Measurements from ENCODE around the gene GNPTG.
"Not testable (repeated sequence)": the region's sequence is repeated elsewhere in the genome, so short reads cannot be mapped to it uniquely, and the experiment has no call there.

The GNPTG gene

GRCh38 chr16:1322407-1322806, 29.3 kb upstream of the GNPTG start:
- no peaks in the 10 kb centered on the region for H3K27me3 ChIP-seq (ENCODE audit: control insufficient read depth, insufficient read depth, low read length)
- no peak overlapping the region for H3K27ac ChIP-seq (ENCODE audit: low read length)
- H3K4me3 ChIP-seq (ENCODE audit: low read length) = no peak overlapping the region
- H3K36me3 ChIP-seq (ENCODE audit: control insufficient read depth, low read depth, low read length) = peaks cover 50% of the 10 kb centered on the region
- no peaks in the 10 kb centered on the region for H3K4me1 ChIP-seq (ENCODE audit: control insufficient read depth, low read depth, low read length)
- no peaks in the 10 kb centered on the region for H3K9me3 ChIP-seq (ENCODE audit: control insufficient read depth, low read depth, low read length)
- no peak overlapping the region for H3K9ac ChIP-seq (ENCODE audit: low read length)

DNA sequence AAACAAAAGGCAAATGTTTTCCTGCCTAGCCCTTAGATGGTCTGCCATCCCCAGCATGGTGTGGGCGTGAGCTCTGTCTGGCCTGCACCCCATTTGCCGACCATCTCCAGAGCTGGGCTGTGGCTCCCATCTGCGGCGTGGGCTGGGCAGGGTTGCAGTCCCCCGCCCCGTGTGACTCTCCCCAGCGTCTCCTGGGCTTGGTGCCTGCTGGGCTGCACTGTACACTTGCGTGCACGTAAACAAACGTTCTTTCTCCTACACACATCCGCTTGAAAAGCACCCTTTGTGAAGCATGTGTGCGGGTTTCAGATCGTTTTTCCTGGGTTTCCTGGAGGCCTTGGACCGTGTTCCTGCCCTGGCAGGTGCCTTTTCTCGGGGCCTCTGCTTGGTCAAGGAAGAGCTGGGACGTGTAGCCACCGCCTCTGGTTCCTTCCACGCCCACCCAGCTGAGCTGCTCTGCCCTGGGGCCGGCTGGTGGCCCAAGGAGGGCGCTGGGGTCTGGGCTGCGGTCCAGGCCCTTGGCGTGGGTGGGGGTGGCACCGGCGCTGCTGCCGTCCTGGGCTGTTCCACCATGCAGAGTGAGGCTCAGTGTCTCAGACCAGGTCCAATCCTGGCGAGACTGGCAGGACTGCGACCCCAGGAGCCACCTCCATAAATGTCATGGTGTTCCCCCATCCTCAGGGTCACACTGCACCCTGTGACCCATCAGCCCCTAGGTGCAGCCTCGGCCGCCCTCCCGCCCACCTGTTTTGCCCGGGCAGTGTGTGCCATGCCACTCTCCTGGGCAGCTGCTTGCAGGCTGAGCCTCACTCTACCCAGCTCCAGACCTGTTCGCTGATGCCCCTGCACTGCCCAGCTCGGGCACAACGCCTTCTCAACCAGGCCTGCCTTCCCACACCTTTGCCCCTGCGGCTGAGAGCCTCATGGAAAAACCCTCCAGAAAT, 28.2 kb upstream of the GNPTG start:
- H3K9me3 ChIP-seq (ENCODE audit: control insufficient read depth, low read depth, low read length) = no peaks in the 10 kb centered on the region
- no peak overlapping the region for H3K9ac ChIP-seq (ENCODE audit: low read length)
- peaks cover 39% of the 10 kb centered on the region for H3K36me3 ChIP-seq (ENCODE audit: control insufficient read depth, low read depth, low read length)
- no peaks in the 10 kb centered on the region for H3K4me1 ChIP-seq (ENCODE audit: control insufficient read depth, low read depth, low read length)
- no peaks in the 10 kb centered on the region for H3K27me3 ChIP-seq (ENCODE audit: control insufficient read depth, insufficient read depth, low read length)
- no peak overlapping the region for H3K27ac ChIP-seq (ENCODE audit: low read length)
- no peak overlapping the region for H3K4me3 ChIP-seq (ENCODE audit: low read length)

DNA sequence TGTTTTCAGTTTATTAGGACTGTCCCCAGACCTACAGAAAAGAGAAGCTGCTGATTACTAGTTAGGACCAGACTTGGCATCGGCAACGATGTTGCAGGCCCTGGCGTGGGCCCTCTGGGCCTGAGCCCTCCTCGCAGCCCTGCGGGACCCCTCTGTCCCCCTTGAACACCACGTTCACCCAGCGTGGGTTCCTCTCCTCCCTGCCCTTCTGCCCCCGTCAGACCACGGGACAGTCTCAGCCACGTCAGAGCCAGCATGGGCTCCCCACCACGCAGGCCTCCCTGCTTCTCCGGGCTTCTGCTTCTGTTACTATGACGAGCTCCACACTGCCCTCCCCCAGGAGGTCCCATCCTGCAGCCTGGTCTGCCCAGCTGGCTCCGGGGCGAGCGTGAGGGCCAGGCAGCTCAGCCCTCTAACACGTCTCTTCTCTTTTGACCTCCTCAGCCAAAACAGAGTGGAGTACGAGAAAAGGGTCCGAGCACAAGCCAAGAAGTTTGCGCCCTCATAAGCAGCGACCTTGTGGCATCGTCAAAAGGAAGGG, 27.4 kb upstream of the GNPTG start:
- Histone ChIP-seq H3K4me1 (ENCODE audit: control insufficient read depth, low read depth, low read length) (no peaks in the 10 kb centered on the region), H3K4me3 (ENCODE audit: low read length) (no peak overlapping the region), H3K9me3 (ENCODE audit: control insufficient read depth, low read depth, low read length) (no peaks in the 10 kb centered on the region), H3K27ac (ENCODE audit: low read length) (no peak overlapping the region), H3K9ac (ENCODE audit: low read length) (no peak overlapping the region), H3K27me3 (ENCODE audit: control insufficient read depth, insufficient read depth, low read length) (no peaks in the 10 kb centered on the region), H3K36me3 (ENCODE audit: control insufficient read depth, low read depth, low read length) (peaks cover 31% of the 10 kb centered on the region)

GRCh38 chr16:1325261-1325660, 26.5 kb upstream of the GNPTG start:
- Histone ChIP-seq H3K36me3 (ENCODE audit: control insufficient read depth, low read depth, low read length) (peaks cover 22% of the 10 kb centered on the region), H3K9ac (ENCODE audit: low read length) (no peak overlapping the region), H3K9me3 (ENCODE audit: control insufficient read depth, low read depth, low read length) (no peaks in the 10 kb centered on the region)

DNA sequence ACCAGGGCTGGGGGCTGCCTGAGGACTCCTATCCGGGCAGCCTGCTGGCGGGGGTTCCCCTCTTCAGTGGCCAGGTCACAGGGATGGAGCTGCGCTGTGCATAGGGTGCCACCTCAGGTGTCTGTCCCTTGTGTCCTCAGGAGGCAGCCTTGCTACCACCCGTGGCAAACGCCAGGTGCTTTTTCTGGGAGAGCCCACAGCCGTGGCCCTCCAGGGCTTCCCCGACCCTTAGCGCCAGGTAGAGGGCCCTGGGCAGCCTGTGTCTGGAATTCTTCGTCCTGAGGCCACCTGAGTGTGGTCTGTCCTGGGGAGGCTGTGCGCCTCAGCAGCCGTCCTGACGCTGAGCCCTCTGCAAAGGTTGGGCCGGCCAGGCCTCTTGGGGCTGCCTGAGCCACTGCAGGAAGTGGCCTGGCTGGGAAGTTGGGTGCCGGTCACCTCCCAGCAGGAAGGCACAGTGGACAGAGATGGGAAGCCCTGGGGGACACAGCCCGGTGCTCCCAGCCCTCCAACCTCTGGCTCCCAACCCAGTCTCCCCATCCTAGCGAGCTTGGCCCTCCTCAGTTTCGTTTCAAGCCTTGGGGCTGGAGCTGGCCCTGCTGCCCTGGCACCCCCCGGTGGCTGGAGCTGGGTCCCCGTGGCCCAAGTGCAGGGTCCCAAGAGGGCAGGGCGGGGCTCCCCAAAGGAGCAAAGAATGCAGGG, 25.9 kb upstream of the GNPTG start:
- H3K27ac ChIP-seq (ENCODE audit: low read length) = no peak overlapping the region
- H3K4me3 ChIP-seq (ENCODE audit: low read length) = no peak overlapping the region
- H3K36me3 ChIP-seq (ENCODE audit: control insufficient read depth, low read depth, low read length) = peaks cover 16% of the 10 kb centered on the region
- H3K9ac ChIP-seq (ENCODE audit: low read length) = no peak overlapping the region
- no peaks in the 10 kb centered on the region for H3K9me3 ChIP-seq (ENCODE audit: control insufficient read depth, low read depth, low read length)
- no peaks in the 10 kb centered on the region for H3K27me3 ChIP-seq (ENCODE audit: control insufficient read depth, insufficient read depth, low read length)
- H3K4me1 ChIP-seq (ENCODE audit: control insufficient read depth, low read depth, low read length) = no peaks in the 10 kb centered on the region

More at GRCh38 chr16:1325261-1325660, 26.5 kb upstream of the GNPTG start:
- Histone ChIP-seq H3K4me1 (ENCODE audit: control insufficient read depth, low read depth, low read length) (no peaks in the 10 kb centered on the region), H3K27ac (ENCODE audit: low read length) (no peak overlapping the region), H3K4me3 (ENCODE audit: low read length) (no peak overlapping the region), H3K27me3 (ENCODE audit: control insufficient read depth, insufficient read depth, low read length) (no peaks in the 10 kb centered on the region)

DNA sequence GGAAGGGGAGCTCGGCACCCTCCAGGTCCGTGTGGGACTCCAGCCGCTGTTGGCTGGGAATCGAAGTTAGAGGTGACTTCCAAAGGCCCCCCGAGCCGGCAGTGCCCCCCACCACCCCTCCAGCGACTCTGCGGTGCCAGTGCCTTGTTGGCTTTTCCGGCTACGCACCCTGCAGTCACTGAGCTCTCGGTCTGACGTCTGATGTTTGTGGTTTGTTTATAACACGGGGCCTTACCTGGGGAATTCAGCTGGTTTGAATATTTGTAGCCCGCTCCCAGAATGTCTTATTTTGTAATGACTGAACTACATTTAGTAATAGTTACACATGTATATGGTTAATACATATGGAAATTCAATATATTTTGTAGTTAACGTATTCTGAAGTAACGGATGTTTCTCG, 25.3 kb upstream of the GNPTG start:
- Histone ChIP-seq H3K36me3 (ENCODE audit: control insufficient read depth, low read depth, low read length) (peaks cover 15% of the 10 kb centered on the region), H3K4me1 (ENCODE audit: control insufficient read depth, low read depth, low read length) (peaks cover 3% of the 10 kb centered on the region), H3K27me3 (ENCODE audit: control insufficient read depth, insufficient read depth, low read length) (peaks cover 3% of the 10 kb centered on the region), H3K4me3 (ENCODE audit: low read length) (no peak overlapping the region), H3K9ac (ENCODE audit: low read length) (no peak overlapping the region), H3K27ac (ENCODE audit: low read length) (no peak overlapping the region), H3K9me3 (ENCODE audit: control insufficient read depth, low read depth, low read length) (no peaks in the 10 kb centered on the region)

GRCh38 chr16:1326946-1327618, 24.6 kb upstream of the GNPTG start:
- Histone ChIP-seq H3K27me3 (ENCODE audit: control insufficient read depth, insufficient read depth, low read length) (peaks cover 10% of the 10 kb centered on the region), H3K36me3 (ENCODE audit: control insufficient read depth, low read depth, low read length) (peaks cover 11% of the 10 kb centered on the region), H3K4me3 (ENCODE audit: low read length) (no peak overlapping the region), H3K9me3 (ENCODE audit: control insufficient read depth, low read depth, low read length) (no peaks in the 10 kb centered on the region), H3K27ac (ENCODE audit: low read length) (no peak overlapping the region), H3K9ac (ENCODE audit: low read length) (no peak overlapping the region), H3K4me1 (ENCODE audit: control insufficient read depth, low read depth, low read length) (peaks cover 7% of the 10 kb centered on the region)

DNA sequence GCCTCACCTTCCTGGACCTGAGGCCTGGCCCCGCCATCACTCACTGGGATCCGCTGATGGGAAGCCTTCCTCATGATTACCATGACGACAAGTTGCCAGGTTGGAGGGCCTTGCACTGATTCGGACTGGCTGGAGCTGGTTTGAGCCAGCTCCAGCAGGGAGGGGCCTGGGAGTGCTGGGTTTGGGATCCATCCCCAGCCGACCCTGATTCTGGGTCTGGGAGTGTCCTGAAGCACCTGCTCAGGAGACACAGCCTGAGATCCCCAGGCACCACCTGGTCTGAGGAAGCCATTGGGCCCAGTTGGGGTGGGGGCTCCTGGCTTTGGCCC, 24.1 kb upstream of the GNPTG start:
- H3K4me3 ChIP-seq (ENCODE audit: low read length) = no peak overlapping the region
- peaks cover 11% of the 10 kb centered on the region for H3K36me3 ChIP-seq (ENCODE audit: control insufficient read depth, low read depth, low read length)
- no peaks in the 10 kb centered on the region for H3K9me3 ChIP-seq (ENCODE audit: control insufficient read depth, low read depth, low read length)
- no peak overlapping the region for H3K27ac ChIP-seq (ENCODE audit: low read length)
- peaks cover 9% of the 10 kb centered on the region for H3K4me1 ChIP-seq (ENCODE audit: control insufficient read depth, low read depth, low read length)
- H3K27me3 ChIP-seq (ENCODE audit: control insufficient read depth, insufficient read depth, low read length) = peaks cover 15% of the 10 kb centered on the region
- no peak overlapping the region for H3K9ac ChIP-seq (ENCODE audit: low read length)

DNA sequence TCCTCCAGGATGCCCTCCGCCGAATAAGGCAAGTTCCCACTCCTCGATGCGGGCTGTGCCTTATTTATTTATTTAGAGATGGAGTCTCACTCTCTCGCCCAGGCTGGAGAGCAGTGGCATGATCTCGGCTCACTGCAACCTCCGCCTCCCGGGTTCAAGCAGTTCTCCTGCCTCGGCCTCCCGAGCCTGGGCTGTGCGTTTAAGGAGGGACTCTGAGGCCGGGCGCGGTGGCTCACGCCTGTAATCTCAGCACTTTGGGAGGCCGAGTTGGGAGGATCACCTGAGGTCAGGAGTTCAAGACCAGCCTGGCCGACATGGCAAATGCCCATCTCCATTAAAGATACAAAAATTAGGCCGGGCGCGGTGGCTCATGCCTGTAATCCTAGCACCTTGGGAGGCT, 23.6 kb upstream of the GNPTG start:
- not testable (repeated sequence) for H3K4me3 ChIP-seq (ENCODE audit: low read length); H3K9ac ChIP-seq (ENCODE audit: low read length); H3K4me1 ChIP-seq (ENCODE audit: control insufficient read depth, low read depth, low read length); H3K27ac ChIP-seq (ENCODE audit: low read length); H3K9me3 ChIP-seq (ENCODE audit: control insufficient read depth, low read depth, low read length)
- Histone ChIP-seq H3K36me3 (ENCODE audit: control insufficient read depth, low read depth, low read length) (peaks cover 11% of the 10 kb centered on the region), H3K27me3 (ENCODE audit: control insufficient read depth, insufficient read depth, low read length) (peaks cover 20% of the 10 kb centered on the region)

DNA sequence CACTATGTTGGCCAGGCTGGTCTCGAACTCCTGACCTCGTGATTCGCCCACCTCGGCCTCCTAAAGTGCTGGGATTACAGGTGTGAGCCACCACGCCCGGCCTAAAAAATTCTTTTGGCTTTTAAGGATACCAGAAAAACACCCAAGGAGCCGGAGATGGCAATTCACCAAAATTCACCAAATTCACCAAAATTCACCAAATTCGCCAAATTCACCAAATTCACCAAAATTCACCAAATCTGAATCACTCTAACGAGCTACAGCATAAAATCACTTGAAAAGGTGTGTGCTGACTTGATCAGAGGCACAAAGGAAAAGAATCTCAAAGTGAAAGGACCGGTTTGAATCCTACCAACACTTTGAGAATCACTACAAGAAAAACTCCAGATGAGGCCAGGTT, 22.8 kb upstream of the GNPTG start:
- H3K9me3 ChIP-seq (ENCODE audit: control insufficient read depth, low read depth, low read length); H3K9ac ChIP-seq (ENCODE audit: low read length); H3K4me1 ChIP-seq (ENCODE audit: control insufficient read depth, low read depth, low read length); H3K36me3 ChIP-seq (ENCODE audit: control insufficient read depth, low read depth, low read length); H3K27ac ChIP-seq (ENCODE audit: low read length); H3K4me3 ChIP-seq (ENCODE audit: low read length): not testable (repeated sequence)
- peaks cover 27% of the 10 kb centered on the region for H3K27me3 ChIP-seq (ENCODE audit: control insufficient read depth, insufficient read depth, low read length)

- Histone ChIP-seq H3K9ac (ENCODE audit: low read length) (no peak overlapping the region), H3K4me3 (ENCODE audit: low read length) (no peak overlapping the region), H3K27me3 (ENCODE audit: control insufficient read depth, insufficient read depth, low read length) (peaks cover 41% of the 10 kb centered on the region), H3K36me3 (ENCODE audit: control insufficient read depth, low read depth, low read length) (no peaks in the 10 kb centered on the region), H3K9me3 (ENCODE audit: control insufficient read depth, low read depth, low read length) (no peaks in the 10 kb centered on the region), H3K27ac (ENCODE audit: low read length) (no peak overlapping the region), H3K4me1 (ENCODE audit: control insufficient read depth, low read depth, low read length) (peaks cover 9% of the 10 kb centered on the region)
These were observed 21.3 kb upstream of the GNPTG start for GRCh38 chr16:1330260-1330914.

Measured in iPS-18a (cell line).